ENCODE measurements around the gene PIGR.

Gene PIGR

GRCh38 chr1:206911064-206911663, 35.1 kb downstream of the PIGR start:
- no peak for DNase-seq (ENCODE audit: low read depth in 2 of 2, low spot score in 1 of 2)

- no peak for DNase-seq (ENCODE audit: low read depth in 2 of 2, low spot score in 1 of 2)
These were observed 36.4 kb downstream of the PIGR start for GRCh38 chr1:206909883-206910318.

GRCh38 chr1:206909161-206909882, 36.9 kb downstream of the PIGR start:
- DNase-seq (ENCODE audit: low read depth in 2 of 2, low spot score in 1 of 2) = no peak

GRCh38 chr1:206908038-206908437, 38.2 kb downstream of the PIGR start:
- DNase-seq (ENCODE audit: low read depth in 2 of 2, low spot score in 1 of 2) = no peak

GRCh38 chr1:206907304-206907991, 38.8 kb downstream of the PIGR start:
- no peak for DNase-seq (ENCODE audit: low read depth in 2 of 2, low spot score in 1 of 2)

GRCh38 chr1:206905295-206906164, 40.7 kb downstream of the PIGR start:
- no peak for DNase-seq (ENCODE audit: low read depth in 2 of 2, low spot score in 1 of 2)

- no peak for DNase-seq (ENCODE audit: low read depth in 2 of 2, low spot score in 1 of 2)
These were observed 41.7 kb downstream of the PIGR start for GRCh38 chr1:206904423-206905142.

- DNase-seq (ENCODE audit: low read depth in 2 of 2, low spot score in 1 of 2) = no peak
These were observed 42.6 kb downstream of the PIGR start for GRCh38 chr1:206903687-206904086.

GRCh38 chr1:206902702-206903101, 43.6 kb downstream of the PIGR start:
- no peak for DNase-seq (ENCODE audit: low read depth in 2 of 2, low spot score in 1 of 2)

GRCh38 chr1:206901944-206902343, 44.3 kb downstream of the PIGR start:
- DNase-seq (ENCODE audit: low read depth in 2 of 2, low spot score in 1 of 2) = no peak

- no peak for DNase-seq (ENCODE audit: low read depth in 2 of 2, low spot score in 1 of 2)
These were observed 46.1 kb downstream of the PIGR start for GRCh38 chr1:206900149-206900548.

GRCh38 chr1:206899717-206900116, 46.5 kb downstream of the PIGR start:
- no peak for DNase-seq (ENCODE audit: low read depth in 2 of 2, low spot score in 1 of 2)

GRCh38 chr1:206898915-206899431, 47.3 kb downstream of the PIGR start:
- no peak for DNase-seq (ENCODE audit: low read depth in 2 of 2, low spot score in 1 of 2)

- no peak for DNase-seq (ENCODE audit: low read depth in 2 of 2, low spot score in 1 of 2)
These were observed 48.0 kb downstream of the PIGR start for GRCh38 chr1:206898089-206898914.

- DNase-seq (ENCODE audit: low read depth in 2 of 2, low spot score in 1 of 2) = no peak
These were observed 49.1 kb downstream of the PIGR start, which contains the start of gene IL24 for GRCh38 chr1:206897175-206897574. IL24 (plus strand) TSS chr1:206897443; CDS start chr1:206897833, 390 bp downstream.

GRCh38 chr1:206896261-206896660, 50.0 kb downstream of the PIGR start:
- no peak for DNase-seq (ENCODE audit: low read depth in 2 of 2, low spot score in 1 of 2)

GRCh38 chr1:206895837-206896242, 50.4 kb downstream of the PIGR start:
- no peak for DNase-seq (ENCODE audit: low read depth in 2 of 2, low spot score in 1 of 2)

GRCh38 chr1:206895325-206895724, 50.9 kb downstream of the PIGR start:
- no peak for DNase-seq (ENCODE audit: low read depth in 2 of 2, low spot score in 1 of 2)

GRCh38 chr1:206893380-206893779, 52.9 kb downstream of the PIGR start:
- no peak for DNase-seq (ENCODE audit: low read depth in 2 of 2, low spot score in 1 of 2)
